Neural cell (in vitro differentiated cells): Measurements from ENCODE around the gene IFI44. TPM values are rescaled to one million over a fixed set of nuclear protein-coding genes. Genes with fewer than 3 reads are reported as not detected.

Experiments
- H2AFZ ChIP-seq: fragments of 200-600, 300-800 bp; sonication (generic), shearing (Covaris generic); 2 replicates; pipeline ENCODE4 v1.6.0; 2014; ENCODE audit warnings: low read depth, mild to moderate bottlenecking, antibody characterized with exemption, low read length, moderate library complexity
- H3F3A ChIP-seq: fragments of 200-600 bp; shearing (Covaris generic); 2 replicates; pipeline ENCODE4 v1.6.1; 2016; ENCODE audit warnings: mild to moderate bottlenecking, moderate library complexity, mixed read lengths, antibody characterized with exemption, low read length; ENCODE audit not compliant: insufficient read depth, poor library complexity, severe bottlenecking
- H3K27ac ChIP-seq: fragments of 200-600, 300-800 bp; sonication (generic), shearing (Covaris generic); 2 replicates; pipeline ENCODE4 v1.5.1; 2014; ENCODE audit warnings: mild to moderate bottlenecking, low read length, moderate library complexity
- H3K27me3 ChIP-seq: fragments of 300-800, 200-600 bp; sonication (generic), shearing (Covaris generic); 2 replicates; pipeline ENCODE4 v1.6.0; 2014; ENCODE audit warnings: mild to moderate bottlenecking, low read depth, low read length, moderate library complexity; ENCODE audit not compliant: insufficient read depth
- H3K36me3 ChIP-seq: fragments of 300-800, 200-600 bp; sonication (generic), shearing (Covaris generic); 2 replicates; pipeline ENCODE4 v1.5.1; 2014; ENCODE audit warnings: mild to moderate bottlenecking, antibody characterized with exemption, low read length, moderate library complexity; ENCODE audit not compliant: insufficient read depth
- H3K4me2 ChIP-seq: fragments of 300-800, 200-600 bp; sonication (generic), shearing (Covaris generic); 2 replicates; pipeline ENCODE4 v1.6.0; 2014; ENCODE audit warnings: mild to moderate bottlenecking, low read length
- H3K4me3 ChIP-seq: fragments of 300-800, 200-600 bp; sonication (generic), shearing (Covaris generic); 2 replicates; pipeline ENCODE4 v1.5.1; 2014; ENCODE audit warnings: mild to moderate bottlenecking, low read length, moderate library complexity
- H3K79me2 ChIP-seq: fragments of 200-600 bp; shearing (Covaris generic); replicated peaks from 2 replicates; pipeline ENCODE4 v1.6.0; 2014; ENCODE audit warnings: mild to moderate bottlenecking, low read length, moderate library complexity; ENCODE audit not compliant: insufficient read depth
- H3K9ac ChIP-seq: fragments of 300-800, 200-600 bp; sonication (generic), shearing (Covaris generic); 2 replicates; pipeline ENCODE4 v1.6.1; 2016; ENCODE audit warnings: mild to moderate bottlenecking, low read length, mixed read lengths
- H3K9me2 ChIP-seq: fragments of 200-600 bp; shearing (Covaris generic); 2 replicates; pipeline ENCODE4 v1.6.1; 2016; ENCODE audit warnings: mild to moderate bottlenecking, low read length, mixed read lengths; ENCODE audit not compliant: insufficient read depth
- H3K9me3 ChIP-seq: fragments of 200-600, 300-800 bp; sonication (generic), shearing (Covaris generic); 2 replicates; pipeline ENCODE4 v1.6.1; 2016; ENCODE audit warnings: mild to moderate bottlenecking, mixed run types, low read length, moderate library complexity, mixed read lengths
- H4K20me1 ChIP-seq: fragments of 200-600 bp; shearing (Covaris generic); 2 replicates; pipeline ENCODE4 v1.6.1; 2016; ENCODE audit warnings: mild to moderate bottlenecking, mixed run types; ENCODE audit not compliant: insufficient read depth
- CTCF ChIP-seq: fragments of 450-650 bp; IDR thresholded peaks from 2 replicates; pipeline ENCODE4 v1.5.1; 2014; ENCODE audit warnings: antibody characterized with exemption, mild to moderate bottlenecking, moderate library complexity; ENCODE audit not compliant: poor library complexity, severe bottlenecking
- EP300 ChIP-seq: fragments of 450-650 bp; conservative IDR thresholded peaks from 2 replicates; pipeline ENCODE4 v1.6.1; 2014; ENCODE audit warnings: antibody characterized with exemption, mild to moderate bottlenecking, moderate library complexity; ENCODE audit not compliant: poor library complexity, severe bottlenecking
- EZH2 ChIP-seq: fragments of 200-600, 300-800 bp; shearing (Covaris generic), sonication (generic); IDR thresholded peaks from 2 replicates; pipeline ENCODE4 v1.6.1; 2014; ENCODE audit warnings: antibody characterized with exemption, low read length, borderline replicate concordance, mild to moderate bottlenecking; ENCODE audit not compliant: insufficient read depth, poor library complexity, severe bottlenecking
- MXI1 ChIP-seq: fragments of 450-650 bp; conservative IDR thresholded peaks from 2 replicates; pipeline ENCODE4 v1.6.1; 2014; ENCODE audit warnings: antibody characterized with exemption, mild to moderate bottlenecking; ENCODE audit not compliant: poor library complexity, severe bottlenecking
- POLR2AphosphoS5 ChIP-seq: IDR thresholded peaks from 2 replicates; pipeline ENCODE4 v1.6.1; 2012
- RAD21 ChIP-seq: fragments of 450-650 bp; conservative IDR thresholded peaks from 2 replicates; pipeline ENCODE4 v1.6.1; 2014; ENCODE audit warnings: antibody characterized with exemption, mild to moderate bottlenecking, moderate library complexity
- REST ChIP-seq: IDR thresholded peaks from 2 replicates; pipeline ENCODE4 v1.6.1; 2012; ENCODE audit warnings: borderline replicate concordance
- SMC3 ChIP-seq: fragments of 450-650 bp; conservative IDR thresholded peaks from 2 replicates; pipeline ENCODE4 v1.6.1; 2014; ENCODE audit warnings: antibody characterized with exemption, mild to moderate bottlenecking, moderate library complexity; ENCODE audit not compliant: poor library complexity
- TAF1 ChIP-seq: IDR thresholded peaks from 2 replicates; pipeline ENCODE4 v1.6.1; 2012; ENCODE audit warnings: low read depth
- polyA plus RNA-seq: library from polyadenylated mRNA; depleted of rRNA; stranded (reverse); fragments of >200 nt; gene quantifications from 2 replicates; pipeline ENCODE4 v1.2.3, GENCODE V29; 2014

Gene IFI44
- polyA plus RNA-seq, 1 donor from 2014 or later, result not detected

- H3K27me3 ChIP-seq, result no peaks in the 10 kb centered on the region
- no peak overlapping the region for H3K9ac ChIP-seq
- H3K9me3 ChIP-seq, result no peaks in the 10 kb centered on the region
- H3F3A ChIP-seq, result no peaks in the 10 kb centered on the region
- no peak overlapping the region for H3K4me2 ChIP-seq
- no peaks in the 10 kb centered on the region for H3K79me2 ChIP-seq
- TF ChIP-seq POLR2AphosphoS5 (no peak), RAD21 (no peak), EP300 (no peak), CTCF (no peak), MXI1 (no peak), EZH2 (no peak), TAF1 (no peak), REST (no peak), SMC3 (no peak)
- no peak overlapping the region for H3K4me3 ChIP-seq
- H3K27ac ChIP-seq, result no peak overlapping the region
- H3K9me2 ChIP-seq, result no peaks in the 10 kb centered on the region
- H3K36me3 ChIP-seq, result no peaks in the 10 kb centered on the region
- no peaks in the 10 kb centered on the region for H4K20me1 ChIP-seq
- H2AFZ ChIP-seq, result no peak overlapping the region
These were observed 62.9 kb downstream of the IFI44 start for GRCh38 chr1:78712467-78713051.

- Histone ChIP-seq H3K4me2 (no peak overlapping the region), H3F3A (no peaks in the 10 kb centered on the region), H3K9me2 (no peaks in the 10 kb centered on the region), H2AFZ (no peak overlapping the region), H3K9ac (no peak overlapping the region), H3K9me3 (no peaks in the 10 kb centered on the region), H3K4me3 (no peak overlapping the region), H3K27ac (no peak overlapping the region), H3K27me3 (no peaks in the 10 kb centered on the region), H3K36me3 (no peaks in the 10 kb centered on the region), H3K79me2 (no peaks in the 10 kb centered on the region), H4K20me1 (no peaks in the 10 kb centered on the region)
- TF ChIP-seq RAD21 (no peak), POLR2AphosphoS5 (no peak), EZH2 (no peak), CTCF (no peak), EP300 (no peak), TAF1 (no peak), SMC3 (no peak), REST (no peak), MXI1 (no peak)
These were observed 63.7 kb downstream of the IFI44 start for GRCh38 chr1:78713297-78713696.
